SK-N-SH treated with all-trans-retinoic acid at 6 μM for 48 hours (cell line): Measurements from ENCODE around the gene FRMD4A.

Source experiments
- CREB5 ChIP-seq: fragments of 250-450 bp; sonication (Bioruptor Pico); IDR thresholded peaks from 2 replicates; pipeline ENCODE4 v1.5.1; 2020; ENCODE audit warnings: low read depth, mild to moderate bottlenecking, moderate library complexity
- ISL1 ChIP-seq: fragments of 250-450 bp; sonication (Bioruptor Pico); IDR thresholded peaks from 2 replicates; pipeline ENCODE4 v2.1.2; 2022; ENCODE audit warnings: mild to moderate bottlenecking, moderate library complexity
- ZFP3 ChIP-seq: fragments of 250-450 bp; sonication (Bioruptor Pico); IDR thresholded peaks from 2 replicates; pipeline ENCODE4 v1.5.0; 2020; ENCODE audit warnings: mild to moderate bottlenecking, moderate library complexity

GRCh38 chr10:13754277-13754676, 576.4 kb downstream of the FRMD4A start:
- TF ChIP-seq CREB5 (CRISPR knock-in tag): no peak
- TF ChIP-seq ZFP3 (CRISPR knock-in tag): no peak
- TF ChIP-seq ISL1: no peak
